BE2C (cell line): ENCODE measurements around the gene COX8A.

ENCODE experiments used
- DNase-seq: peaks from one replicate; pipeline ENCODE4 v3.0.0-alpha.2; 2020
- H3K27me3 ChIP-seq: fragments of 250-450 bp; sonication (Bioruptor Pico); 2 replicates; pipeline ENCODE4 v1.5.1; 2020; ENCODE audit warnings: mild to moderate bottlenecking
- H3K36me3 ChIP-seq: fragments of 250-450 bp; sonication (Bioruptor Pico); 2 replicates; pipeline ENCODE4 v1.5.1; 2020; ENCODE audit warnings: mild to moderate bottlenecking
- H3K4me1 ChIP-seq: fragments of 250-450 bp; sonication (Bioruptor Pico); 2 replicates; pipeline ENCODE4 v1.5.1; 2020
- H3K4me3 ChIP-seq: 2 replicates; pipeline ENCODE4 v1.5.1; 2011; ENCODE audit warnings: low read depth, low read length
- H3K9me3 ChIP-seq: fragments of 250-450 bp; sonication (Bioruptor Pico); 2 replicates; pipeline ENCODE4 v1.5.1; 2020
- TF ChIP-seq, protein P1 (sequence below): IDR thresholded peaks from 2 replicates; pipeline ENCODE4 v1.5.1; 2012; ENCODE audit warnings: mild to moderate bottlenecking, low read depth, low read length

Gene COX8A

DNA sequence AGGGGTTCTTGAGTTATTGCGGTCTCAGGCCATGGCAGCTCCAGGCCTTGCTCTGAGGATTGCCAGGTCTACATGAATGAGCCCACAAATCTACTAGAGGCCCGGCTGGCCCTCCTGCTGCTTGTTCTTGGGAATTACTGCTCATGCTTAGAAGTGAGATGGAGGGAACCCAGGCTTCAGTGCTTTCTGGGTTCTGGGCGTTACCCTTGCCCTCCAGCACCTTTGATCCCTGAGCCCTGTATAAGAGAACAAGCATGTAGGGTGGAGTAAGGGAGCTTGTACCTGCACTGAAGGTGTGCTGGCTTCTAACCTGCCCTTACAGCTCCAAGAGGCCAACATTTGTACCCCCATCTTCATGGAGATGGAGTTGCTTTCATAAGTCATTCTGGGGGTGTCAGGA lies 31.6 kb upstream of the COX8A start:
- Histone ChIP-seq H3K9me3 (no peaks in the 10 kb centered on the region), H3K36me3 (peaks cover 15% of the 10 kb centered on the region), H3K4me3 (no peak overlapping the region), H3K27me3 (no peaks in the 10 kb centered on the region), H3K4me1 (peaks cover 12% of the 10 kb centered on the region)
- no peak for DNase-seq
- TF ChIP-seq, protein P1, sequence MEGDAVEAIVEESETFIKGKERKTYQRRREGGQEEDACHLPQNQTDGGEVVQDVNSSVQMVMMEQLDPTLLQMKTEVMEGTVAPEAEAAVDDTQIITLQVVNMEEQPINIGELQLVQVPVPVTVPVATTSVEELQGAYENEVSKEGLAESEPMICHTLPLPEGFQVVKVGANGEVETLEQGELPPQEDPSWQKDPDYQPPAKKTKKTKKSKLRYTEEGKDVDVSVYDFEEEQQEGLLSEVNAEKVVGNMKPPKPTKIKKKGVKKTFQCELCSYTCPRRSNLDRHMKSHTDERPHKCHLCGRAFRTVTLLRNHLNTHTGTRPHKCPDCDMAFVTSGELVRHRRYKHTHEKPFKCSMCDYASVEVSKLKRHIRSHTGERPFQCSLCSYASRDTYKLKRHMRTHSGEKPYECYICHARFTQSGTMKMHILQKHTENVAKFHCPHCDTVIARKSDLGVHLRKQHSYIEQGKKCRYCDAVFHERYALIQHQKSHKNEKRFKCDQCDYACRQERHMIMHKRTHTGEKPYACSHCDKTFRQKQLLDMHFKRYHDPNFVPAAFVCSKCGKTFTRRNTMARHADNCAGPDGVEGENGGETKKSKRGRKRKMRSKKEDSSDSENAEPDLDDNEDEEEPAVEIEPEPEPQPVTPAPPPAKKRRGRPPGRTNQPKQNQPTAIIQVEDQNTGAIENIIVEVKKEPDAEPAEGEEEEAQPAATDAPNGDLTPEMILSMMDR = no peak

DNA sequence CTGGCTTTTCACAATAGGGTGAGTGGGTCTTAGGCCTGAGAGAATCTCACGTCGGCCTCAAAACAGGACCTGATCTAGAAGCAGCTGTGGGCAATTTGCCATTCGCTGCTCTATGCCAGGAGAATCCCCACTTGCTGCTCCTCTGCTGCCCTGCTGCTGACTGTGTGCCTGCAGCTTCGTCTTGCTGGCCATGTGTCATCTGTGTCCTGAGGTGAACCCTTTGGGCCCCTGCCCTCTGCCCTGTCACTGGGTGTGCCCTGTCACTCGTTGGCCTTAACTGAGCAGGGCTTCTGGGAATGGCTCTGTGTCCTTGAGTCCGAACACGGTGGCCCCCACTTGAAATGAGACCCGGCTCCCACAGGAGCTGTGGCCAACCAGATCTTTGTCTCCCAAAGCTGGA lies 29.4 kb upstream of the COX8A start:
- Histone ChIP-seq H3K27me3 (no peaks in the 10 kb centered on the region), H3K9me3 (no peaks in the 10 kb centered on the region), H3K36me3 (peaks cover 19% of the 10 kb centered on the region), H3K4me3 (no peak overlapping the region), H3K4me1 (peaks cover 12% of the 10 kb centered on the region)
- peak; percentile 58 for DNase-seq
- TF ChIP-seq, protein P1 = no peak

DNA sequence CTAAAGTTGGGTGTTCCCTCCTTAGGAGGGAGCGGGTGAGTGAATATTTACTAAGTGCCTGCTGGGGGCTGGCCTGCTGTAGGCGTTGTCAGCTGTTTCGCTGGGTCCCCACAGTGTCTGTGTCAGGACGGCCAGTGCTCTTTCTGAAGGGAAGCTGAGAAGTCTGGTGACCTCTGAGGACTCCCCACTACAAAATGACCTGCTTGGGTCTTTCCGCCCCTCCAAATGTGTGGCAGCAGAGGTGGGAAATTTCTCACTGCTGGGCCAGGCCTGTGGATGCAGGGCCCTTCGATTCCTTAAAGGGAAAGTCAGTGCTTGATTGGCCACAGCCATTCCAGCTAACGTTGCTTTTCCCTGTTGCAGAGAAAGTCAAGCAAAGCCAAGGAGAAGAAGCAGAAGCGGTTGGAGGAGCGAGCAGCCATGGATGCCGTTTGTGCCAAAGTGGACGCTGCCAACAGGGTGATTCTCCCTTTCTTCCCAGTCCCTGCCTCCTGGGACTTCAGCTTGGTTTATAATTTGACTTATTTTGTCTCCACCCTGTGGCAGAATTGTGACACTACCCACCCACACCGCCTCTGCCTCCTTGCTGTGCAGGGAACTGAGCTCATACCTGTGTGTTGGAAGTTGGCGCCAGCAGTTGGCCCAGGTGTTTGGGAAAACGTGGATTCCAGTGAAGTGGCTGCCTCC lies 28.8 kb upstream of the COX8A start:
- TF ChIP-seq, protein P1 = peak; percentile 57
- Histone ChIP-seq H3K36me3 (peaks cover 19% of the 10 kb centered on the region), H3K27me3 (no peaks in the 10 kb centered on the region), H3K9me3 (no peaks in the 10 kb centered on the region), H3K4me3 (no peak overlapping the region), H3K4me1 (peaks cover 12% of the 10 kb centered on the region)
- DNase-seq = peak; percentile 66

DNA sequence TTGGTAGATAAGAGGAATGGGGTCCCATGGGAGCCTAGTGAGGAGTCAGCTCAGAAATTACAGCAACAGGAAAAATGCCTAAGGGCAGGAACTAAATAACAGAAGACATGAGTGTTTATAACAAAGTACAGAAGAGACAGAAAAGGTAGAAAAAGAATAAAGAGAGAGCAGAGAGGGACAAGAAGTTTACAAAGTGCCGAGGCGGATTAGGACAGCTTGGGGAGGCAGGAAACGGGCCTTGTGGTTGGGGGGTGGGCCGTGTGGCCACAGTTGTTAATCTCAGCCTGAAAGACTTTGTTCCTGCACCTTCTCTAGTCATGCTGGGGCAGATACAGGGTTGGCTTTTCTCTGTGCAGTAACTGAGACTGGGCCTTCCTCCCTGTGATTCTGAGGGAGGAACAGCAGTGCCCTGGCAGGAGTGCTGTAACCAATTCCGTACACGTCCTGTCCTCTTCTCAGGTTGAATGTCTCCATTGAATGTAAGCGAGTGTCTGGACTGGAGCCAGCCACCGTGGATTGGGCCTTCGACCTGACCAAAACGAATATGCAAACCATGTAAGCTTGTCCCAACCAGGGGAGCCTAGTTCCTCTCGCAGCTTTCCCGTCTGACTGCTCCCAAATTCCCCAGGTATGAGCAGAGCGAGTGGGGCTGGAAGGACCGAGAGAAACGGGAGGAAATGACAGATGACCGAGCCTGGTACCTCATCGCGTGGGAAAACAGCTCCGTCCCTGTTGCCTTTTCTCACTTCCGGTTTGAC lies 22.5 kb upstream of the COX8A start:
- DNase-seq = no peak
- Histone ChIP-seq H3K4me1 (no peaks in the 10 kb centered on the region), H3K4me3 (no peak overlapping the region), H3K27me3 (no peaks in the 10 kb centered on the region), H3K36me3 (peaks cover 18% of the 10 kb centered on the region), H3K9me3 (no peaks in the 10 kb centered on the region)
- TF ChIP-seq, protein P1 = no peak

DNA sequence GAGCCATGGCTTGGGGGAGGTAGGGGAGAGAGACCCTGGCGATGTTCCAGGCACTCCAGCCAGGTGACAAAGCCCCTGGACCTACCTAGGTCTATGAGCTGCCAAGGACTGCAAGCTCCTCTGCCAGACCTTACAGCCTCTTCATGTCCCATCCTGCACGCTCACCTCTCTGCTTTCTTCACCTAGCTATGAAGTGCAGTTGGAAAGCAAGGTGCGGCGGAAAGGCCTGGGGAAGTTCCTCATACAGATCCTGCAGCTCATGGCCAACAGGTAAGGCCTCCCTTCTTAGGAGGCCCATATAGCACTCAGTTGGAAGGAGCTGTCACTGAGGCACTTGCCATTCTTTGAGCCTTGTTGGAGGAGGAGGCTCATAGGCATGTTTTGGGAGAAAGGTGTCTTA lies 21.9 kb upstream of the COX8A start:
- Histone ChIP-seq H3K9me3 (no peaks in the 10 kb centered on the region), H3K4me1 (no peaks in the 10 kb centered on the region), H3K36me3 (peaks cover 15% of the 10 kb centered on the region), H3K27me3 (no peaks in the 10 kb centered on the region), H3K4me3 (no peak overlapping the region)
- TF ChIP-seq, protein P1 = no peak
- no peak for DNase-seq

DNA sequence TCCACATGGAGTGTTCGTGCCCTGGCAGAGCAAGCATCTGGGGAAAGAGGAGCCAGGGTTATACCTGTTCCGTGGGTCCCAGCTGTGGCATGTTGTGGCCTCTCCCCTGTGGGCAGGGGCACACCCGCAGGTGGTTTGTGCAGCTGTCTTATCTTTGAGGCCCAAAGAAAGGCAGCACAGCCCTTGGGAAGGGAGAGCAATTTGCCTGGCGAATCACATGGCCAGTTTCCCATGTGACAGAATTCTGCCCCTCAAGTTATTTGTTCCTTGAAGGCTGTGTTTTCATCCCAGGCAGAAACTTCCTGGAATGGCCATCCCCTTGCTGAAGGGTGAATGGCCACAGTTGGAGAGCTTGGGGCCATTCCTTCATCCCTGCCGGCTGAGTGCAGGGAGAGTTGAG lies 16.4 kb upstream of the COX8A start:
- Histone ChIP-seq H3K9me3 (no peaks in the 10 kb centered on the region), H3K4me1 (no peaks in the 10 kb centered on the region), H3K27me3 (no peaks in the 10 kb centered on the region), H3K36me3 (peaks cover 8% of the 10 kb centered on the region), H3K4me3 (no peak overlapping the region)
- TF ChIP-seq, protein P1 = no peak
- DNase-seq = no peak
